Measurements from ENCODE around the gene LPCAT1.
A peak's percentile ranks its signal among the peaks of the same experiment; 100 is the strongest.
"Not testable (repeated sequence)": the region's sequence is repeated elsewhere in the genome, so short reads cannot be mapped to it uniquely, and the experiment has no call there.

LPCAT1 gene

DNA sequence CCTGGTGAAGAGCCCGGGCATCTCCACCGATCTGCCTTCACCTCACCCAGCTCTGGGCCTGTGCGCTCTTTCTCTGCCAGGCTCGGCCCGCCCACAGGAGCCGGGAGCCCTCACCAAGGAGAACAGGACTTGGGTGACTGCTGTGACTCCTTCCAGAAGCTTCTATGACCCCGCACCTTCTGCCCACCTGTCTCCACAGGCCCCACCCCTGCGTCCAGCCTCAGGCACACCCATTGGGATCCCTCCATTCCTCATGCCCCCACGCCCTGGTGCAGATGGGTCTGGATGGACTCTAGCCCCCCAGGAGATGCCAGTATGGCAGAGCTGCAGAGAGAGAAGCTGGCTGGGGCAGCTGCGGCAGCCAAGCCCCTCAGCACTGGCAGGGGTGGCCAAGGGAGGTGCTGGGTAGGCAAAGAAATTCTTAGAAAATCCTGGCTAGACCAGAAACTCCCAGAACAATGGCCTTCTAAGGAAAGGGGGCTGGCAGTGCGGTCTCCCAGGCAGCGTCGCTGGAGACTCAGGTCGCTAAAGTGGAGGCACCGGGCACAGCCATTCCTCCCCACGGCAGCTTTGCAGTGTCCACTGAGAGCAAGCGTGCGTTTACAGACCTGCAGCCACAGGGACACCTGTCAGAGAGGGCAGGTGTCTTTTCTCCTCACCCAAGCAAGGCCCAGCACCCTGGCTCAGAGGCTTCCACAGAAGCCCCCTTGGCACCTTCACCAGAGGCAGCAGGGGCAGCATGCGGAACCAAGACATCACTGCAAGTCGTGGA, 17.3 kb downstream of the LPCAT1 start:
- H3K27ac Mint-ChIP-seq: no peak overlapping the region
- H3K27me3 Mint-ChIP-seq: no peaks in the 10 kb centered on the region
- no peak for DNase-seq
- H3K4me1 Mint-ChIP-seq (ENCODE audit: low read depth): peaks cover 46% of the 10 kb centered on the region
- H3K9me3 Mint-ChIP-seq: no peaks in the 10 kb centered on the region
- no peak overlapping the region for H3K4me3 Mint-ChIP-seq
- H3K36me3 Mint-ChIP-seq (ENCODE audit: low read depth): peaks cover 43% of the 10 kb centered on the region

DNA sequence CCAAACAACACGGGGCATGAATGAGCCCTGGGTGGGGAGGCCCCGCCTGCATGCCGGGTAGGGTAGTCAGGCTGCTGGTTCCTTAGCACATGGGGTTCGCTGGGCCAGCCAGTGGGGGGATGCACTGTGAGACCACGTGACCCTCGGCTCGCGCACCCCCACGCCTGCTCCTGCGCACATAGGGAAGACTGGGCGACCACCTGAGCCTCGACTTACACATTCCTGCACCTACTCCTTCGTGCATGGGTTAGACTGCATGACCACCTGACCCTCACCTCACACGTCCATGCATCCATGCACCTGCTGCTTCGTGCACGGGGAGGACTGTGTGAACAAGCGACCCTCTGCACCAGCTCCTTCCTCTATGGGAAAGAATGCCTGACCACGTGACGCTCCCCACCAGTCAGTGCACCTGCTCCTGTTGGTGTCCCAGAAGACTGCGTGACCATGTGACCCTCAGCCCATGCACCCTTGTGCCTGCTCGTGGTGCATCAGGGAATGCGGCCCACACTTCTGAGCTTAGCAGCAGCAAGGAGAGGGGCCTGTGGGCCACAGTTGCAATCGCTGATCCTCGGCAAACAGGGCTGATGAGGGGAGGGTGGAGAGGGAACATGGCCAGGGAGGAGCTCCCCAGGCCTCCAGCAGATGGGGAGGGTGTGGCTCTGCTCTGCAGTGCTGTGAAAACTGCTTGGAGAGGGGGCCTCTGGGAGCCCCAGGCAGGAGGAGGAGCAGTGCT, 18.1 kb downstream of the LPCAT1 start:
- H3K27me3 Mint-ChIP-seq: no peaks in the 10 kb centered on the region
- H3K27ac Mint-ChIP-seq: no peak overlapping the region
- peaks cover 46% of the 10 kb centered on the region for H3K4me1 Mint-ChIP-seq (ENCODE audit: low read depth)

GRCh38 chr5:1505089-1505488, 18.7 kb downstream of the LPCAT1 start:
- H3K27ac Mint-ChIP-seq, H3K9me3 Mint-ChIP-seq, H3K27me3 Mint-ChIP-seq, DNase-seq, H3K4me3 Mint-ChIP-seq: not testable (repeated sequence)
- Mint-ChIP-seq H3K4me1 (ENCODE audit: low read depth) (peaks cover 44% of the 10 kb centered on the region), H3K36me3 (ENCODE audit: low read depth) (peaks cover 41% of the 10 kb centered on the region)

More for the DNA sequence above, 18.1 kb downstream of the LPCAT1 start:
- Mint-ChIP-seq H3K36me3 (ENCODE audit: low read depth) (peaks cover 42% of the 10 kb centered on the region), H3K9me3 (no peaks in the 10 kb centered on the region), H3K4me3 (no peak overlapping the region)
- DNase-seq: no peak

DNA sequence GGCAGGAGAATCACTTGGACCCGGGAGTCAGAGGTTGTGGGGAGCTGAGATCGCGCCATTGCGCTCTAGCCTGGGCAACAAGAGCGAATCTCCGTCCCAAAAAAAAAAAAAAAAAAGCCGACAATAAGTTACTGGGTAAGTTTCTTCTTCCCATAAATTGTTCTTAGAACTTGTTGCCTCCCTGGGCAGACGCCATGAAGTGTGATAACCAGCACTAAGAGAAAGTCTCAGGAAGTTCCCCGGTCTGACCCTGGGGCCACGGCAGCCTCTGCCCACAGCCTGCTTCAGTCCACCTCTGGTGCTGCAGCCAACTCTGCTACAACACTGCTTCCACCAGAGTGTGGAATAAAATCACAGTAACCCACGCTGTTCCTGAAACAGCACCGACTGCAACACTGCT, 19.1 kb downstream of the LPCAT1 start:
- Mint-ChIP-seq H3K27ac (no peak overlapping the region), H3K27me3 (no peaks in the 10 kb centered on the region), H3K36me3 (ENCODE audit: low read depth) (peaks cover 42% of the 10 kb centered on the region), H3K4me1 (ENCODE audit: low read depth) (peaks cover 42% of the 10 kb centered on the region), H3K9me3 (no peaks in the 10 kb centered on the region), H3K4me3 (no peak overlapping the region)
- no peak for DNase-seq

GRCh38 chr5:1504069-1504595, 19.6 kb downstream of the LPCAT1 start:
- H3K9me3 Mint-ChIP-seq: no peaks in the 10 kb centered on the region
- H3K27me3 Mint-ChIP-seq: no peaks in the 10 kb centered on the region
- DNase-seq: no peak
- no peak overlapping the region for H3K4me3 Mint-ChIP-seq
- peak overlapping the region; percentile 7 for H3K27ac Mint-ChIP-seq
- peaks cover 41% of the 10 kb centered on the region for H3K4me1 Mint-ChIP-seq (ENCODE audit: low read depth)
- peaks cover 42% of the 10 kb centered on the region for H3K36me3 Mint-ChIP-seq (ENCODE audit: low read depth)

- Mint-ChIP-seq H3K27me3 (no peaks in the 10 kb centered on the region), H3K27ac (peak overlapping the region; percentile 7), H3K9me3 (no peaks in the 10 kb centered on the region), H3K4me1 (ENCODE audit: low read depth) (peaks cover 42% of the 10 kb centered on the region), H3K36me3 (ENCODE audit: low read depth) (peaks cover 47% of the 10 kb centered on the region), H3K4me3 (no peak overlapping the region)
- no peak for DNase-seq
Observed at GRCh38 chr5:1503241-1504068, 20.3 kb downstream of the LPCAT1 start.

DNA sequence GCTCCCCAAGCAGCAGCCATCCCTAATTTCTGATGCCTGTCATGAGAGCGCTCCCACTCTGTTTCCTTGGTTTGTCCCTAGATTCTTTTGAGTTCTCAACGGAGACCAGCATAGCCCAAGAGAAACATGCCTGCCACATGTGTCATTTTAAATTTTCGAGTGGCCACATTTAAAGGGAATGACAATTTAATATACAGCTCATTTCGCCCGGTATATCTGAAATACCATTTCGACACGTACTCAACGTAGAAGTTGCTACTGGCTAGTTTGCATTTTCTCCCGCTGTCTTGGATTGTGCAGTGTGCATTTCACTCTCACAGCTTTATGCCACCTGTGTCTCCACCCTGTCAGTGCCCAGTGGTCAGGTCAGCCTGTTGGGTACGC, 21.0 kb downstream of the LPCAT1 start:
- no peak overlapping the region for H3K4me3 Mint-ChIP-seq
- peaks cover 47% of the 10 kb centered on the region for H3K36me3 Mint-ChIP-seq (ENCODE audit: low read depth)
- H3K9me3 Mint-ChIP-seq: no peaks in the 10 kb centered on the region
- H3K4me1 Mint-ChIP-seq (ENCODE audit: low read depth): peaks cover 46% of the 10 kb centered on the region
- H3K27me3 Mint-ChIP-seq: no peaks in the 10 kb centered on the region
- no peak overlapping the region for H3K27ac Mint-ChIP-seq
- DNase-seq: no peak

DNA sequence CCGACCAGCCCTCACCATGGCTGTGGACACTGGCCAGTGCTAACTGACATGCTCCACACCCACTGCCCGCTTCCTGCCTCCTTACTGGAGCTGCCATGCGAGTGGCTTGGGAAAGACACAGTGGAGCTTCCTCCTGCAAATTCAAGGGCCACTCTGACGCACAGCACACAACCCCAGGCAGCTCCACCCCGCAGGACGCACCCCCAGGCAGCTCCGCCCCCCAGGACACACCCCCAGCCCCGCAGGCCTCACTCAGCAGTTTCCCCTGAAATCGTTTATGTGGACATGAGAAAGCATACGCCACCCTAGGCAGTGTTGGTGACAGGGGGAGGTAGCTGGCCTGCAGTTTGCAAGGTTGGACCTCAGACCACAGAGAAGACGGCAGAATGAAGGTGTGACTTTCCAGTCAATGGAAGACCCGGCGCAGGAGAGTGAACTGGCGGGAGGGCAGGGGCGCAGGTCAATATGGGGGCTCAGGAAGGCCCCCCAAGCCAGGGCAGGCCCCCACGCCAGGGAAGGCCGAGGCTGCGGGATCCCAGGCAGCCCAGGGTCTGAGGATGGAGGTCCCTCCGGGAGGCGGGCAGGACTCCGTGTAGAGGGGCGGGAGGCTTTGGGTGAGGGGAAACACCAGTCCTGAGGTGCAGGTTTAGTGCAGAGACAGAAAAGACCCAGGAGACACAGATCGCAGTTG, 21.6 kb downstream of the LPCAT1 start:
- Mint-ChIP-seq H3K36me3 (ENCODE audit: low read depth) (peaks cover 47% of the 10 kb centered on the region), H3K4me3 (no peak overlapping the region)

GRCh38 chr5:1501372-1502045, 22.3 kb downstream of the LPCAT1 start:
- H3K4me1 Mint-ChIP-seq (ENCODE audit: low read depth): peaks cover 48% of the 10 kb centered on the region
- no peak overlapping the region for H3K27ac Mint-ChIP-seq
- H3K4me3 Mint-ChIP-seq: no peak overlapping the region
- no peaks in the 10 kb centered on the region for H3K9me3 Mint-ChIP-seq
- no peak for DNase-seq
- H3K27me3 Mint-ChIP-seq: no peaks in the 10 kb centered on the region
- peaks cover 50% of the 10 kb centered on the region for H3K36me3 Mint-ChIP-seq (ENCODE audit: low read depth)

More for the DNA sequence above, 21.6 kb downstream of the LPCAT1 start:
- Mint-ChIP-seq H3K27me3 (no peaks in the 10 kb centered on the region), H3K27ac (no peak overlapping the region), H3K4me1 (ENCODE audit: low read depth) (peaks cover 45% of the 10 kb centered on the region), H3K9me3 (no peaks in the 10 kb centered on the region)
- DNase-seq: no peak

- H3K36me3 Mint-ChIP-seq (ENCODE audit: low read depth): peaks cover 56% of the 10 kb centered on the region
- no peaks in the 10 kb centered on the region for H3K27me3 Mint-ChIP-seq
- no peaks in the 10 kb centered on the region for H3K9me3 Mint-ChIP-seq
Observed at GRCh38 chr5:1500411-1501091, 23.2 kb downstream of the LPCAT1 start.

GRCh38 chr5:1499851-1500250, 23.9 kb downstream of the LPCAT1 start:
- no peaks in the 10 kb centered on the region for H3K9me3 Mint-ChIP-seq
- H3K27me3 Mint-ChIP-seq: no peaks in the 10 kb centered on the region
- H3K36me3 Mint-ChIP-seq (ENCODE audit: low read depth): peaks cover 63% of the 10 kb centered on the region
- no peak overlapping the region for H3K27ac Mint-ChIP-seq
- no peak for DNase-seq
- H3K4me3 Mint-ChIP-seq: no peak overlapping the region
- peaks cover 54% of the 10 kb centered on the region for H3K4me1 Mint-ChIP-seq (ENCODE audit: low read depth)

More at GRCh38 chr5:1500411-1501091, 23.2 kb downstream of the LPCAT1 start:
- no peak for DNase-seq
- Mint-ChIP-seq H3K27ac (no peak overlapping the region), H3K4me3 (no peak overlapping the region), H3K4me1 (ENCODE audit: low read depth) (peaks cover 49% of the 10 kb centered on the region)

GRCh38 chr5:1498623-1499416, 24.9 kb downstream of the LPCAT1 start:
- H3K36me3 Mint-ChIP-seq (ENCODE audit: low read depth): peaks cover 73% of the 10 kb centered on the region
- H3K9me3 Mint-ChIP-seq: no peaks in the 10 kb centered on the region
- no peak overlapping the region for H3K4me3 Mint-ChIP-seq
- no peaks in the 10 kb centered on the region for H3K27me3 Mint-ChIP-seq
- H3K4me1 Mint-ChIP-seq (ENCODE audit: low read depth): peaks cover 50% of the 10 kb centered on the region
- DNase-seq: no peak
- H3K27ac Mint-ChIP-seq: no peak overlapping the region
